Measurements from ENCODE around the gene ATAD2B. TPM values are rescaled to one million over a fixed set of nuclear protein-coding genes. Genes with fewer than 3 reads are reported as not detected.

ATAD2B gene
- total and polyA plus RNA-seq, 2 donors (not counting 1 experiment from before 2014, with no cell fraction given): 3.6 to 11.4 TPM

GRCh38 chr2:23793476-23793875 lies 133.4 kb downstream of the ATAD2B start:
- no peaks in the 10 kb centered on the region for H3K9me3 ChIP-seq (ENCODE audit: control insufficient read depth, insufficient read depth, low read depth, low read length)
- TF ChIP-seq, protein P1, sequence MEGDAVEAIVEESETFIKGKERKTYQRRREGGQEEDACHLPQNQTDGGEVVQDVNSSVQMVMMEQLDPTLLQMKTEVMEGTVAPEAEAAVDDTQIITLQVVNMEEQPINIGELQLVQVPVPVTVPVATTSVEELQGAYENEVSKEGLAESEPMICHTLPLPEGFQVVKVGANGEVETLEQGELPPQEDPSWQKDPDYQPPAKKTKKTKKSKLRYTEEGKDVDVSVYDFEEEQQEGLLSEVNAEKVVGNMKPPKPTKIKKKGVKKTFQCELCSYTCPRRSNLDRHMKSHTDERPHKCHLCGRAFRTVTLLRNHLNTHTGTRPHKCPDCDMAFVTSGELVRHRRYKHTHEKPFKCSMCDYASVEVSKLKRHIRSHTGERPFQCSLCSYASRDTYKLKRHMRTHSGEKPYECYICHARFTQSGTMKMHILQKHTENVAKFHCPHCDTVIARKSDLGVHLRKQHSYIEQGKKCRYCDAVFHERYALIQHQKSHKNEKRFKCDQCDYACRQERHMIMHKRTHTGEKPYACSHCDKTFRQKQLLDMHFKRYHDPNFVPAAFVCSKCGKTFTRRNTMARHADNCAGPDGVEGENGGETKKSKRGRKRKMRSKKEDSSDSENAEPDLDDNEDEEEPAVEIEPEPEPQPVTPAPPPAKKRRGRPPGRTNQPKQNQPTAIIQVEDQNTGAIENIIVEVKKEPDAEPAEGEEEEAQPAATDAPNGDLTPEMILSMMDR (conservative IDR thresholded peaks at IDR 0.05 in 1 of 2, IDR thresholded peaks at IDR 0.05 in 1 of 2; ENCODE audit: low read depth in 1 of 2, low read length in 2 of 2): no peak
- TF ChIP-seq EZH2 (IDR thresholded peaks at IDR 0.05; ENCODE audit: low read length, missing control alignments): no peak
- H3K27me3 ChIP-seq (ENCODE audit: control insufficient read depth, insufficient read depth, low read length): no peaks in the 10 kb centered on the region
- H3K36me3 ChIP-seq (ENCODE audit: control insufficient read depth, insufficient read depth, low read length): no peaks in the 10 kb centered on the region
- no peak overlapping the region for H3K4me3 ChIP-seq (replicated peaks in 1 of 4; ENCODE audit: control extremely low read depth in 1 of 4, insufficient read depth in 1 of 4, low read depth in 3 of 4, low read length in 4 of 4)
- H3K9ac ChIP-seq (ENCODE audit: insufficient read depth, low read length): no peak overlapping the region
- no peak for DNase-seq (ENCODE audit: low read depth in 2 of 2)
- H3K79me2 ChIP-seq (ENCODE audit: control insufficient read depth, insufficient read depth, low read length): no peaks in the 10 kb centered on the region
- no peak overlapping the region for H3K27ac ChIP-seq (ENCODE audit: insufficient read depth, low read length)
- no peak overlapping the region for H3K4me2 ChIP-seq (ENCODE audit: extremely low read depth, insufficient read depth, low read length)
- H4K20me1 ChIP-seq (ENCODE audit: control insufficient read depth, extremely low read depth, insufficient read depth, low read length): peaks cover 2% of the 10 kb centered on the region
- no peak overlapping the region for H2AFZ ChIP-seq (ENCODE audit: low read length)
- H3K4me1 ChIP-seq (ENCODE audit: control insufficient read depth, extremely low read depth, insufficient read depth, low read length): peaks cover 8% of the 10 kb centered on the region

- Histone ChIP-seq H2AFZ (ENCODE audit: low read length) (no peak overlapping the region), H4K20me1 (ENCODE audit: control insufficient read depth, extremely low read depth, insufficient read depth, low read length) (peaks cover 2% of the 10 kb centered on the region), H3K27me3 (ENCODE audit: control insufficient read depth, insufficient read depth, low read length) (no peaks in the 10 kb centered on the region), H3K4me3 (replicated peaks in 1 of 4; ENCODE audit: control extremely low read depth in 1 of 4, insufficient read depth in 1 of 4, low read depth in 3 of 4, low read length in 4 of 4) (no peak overlapping the region), H3K36me3 (ENCODE audit: control insufficient read depth, insufficient read depth, low read length) (no peaks in the 10 kb centered on the region), H3K79me2 (ENCODE audit: control insufficient read depth, insufficient read depth, low read length) (no peaks in the 10 kb centered on the region), H3K27ac (ENCODE audit: insufficient read depth, low read length) (peak overlapping the region; percentile 49), H3K4me2 (ENCODE audit: extremely low read depth, insufficient read depth, low read length) (peak overlapping the region; percentile 29), H3K9me3 (ENCODE audit: control insufficient read depth, insufficient read depth, low read depth, low read length) (no peaks in the 10 kb centered on the region), H3K4me1 (ENCODE audit: control insufficient read depth, extremely low read depth, insufficient read depth, low read length) (peaks cover 8% of the 10 kb centered on the region), H3K9ac (ENCODE audit: insufficient read depth, low read length) (no peak overlapping the region)
- TF ChIP-seq, protein P1 (conservative IDR thresholded peaks at IDR 0.05 in 1 of 2, IDR thresholded peaks at IDR 0.05 in 1 of 2; ENCODE audit: low read depth in 1 of 2, low read length in 2 of 2): no peak
- no peak for TF ChIP-seq EZH2 (IDR thresholded peaks at IDR 0.05; ENCODE audit: low read length, missing control alignments)
- peak; percentile 79 to 96 for DNase-seq (ENCODE audit: low read depth in 2 of 2)
Observed at GRCh38 chr2:23791030-23791429, 135.9 kb downstream of the ATAD2B start.

- H3K9ac ChIP-seq (ENCODE audit: insufficient read depth, low read length): no peak overlapping the region
- H4K20me1 ChIP-seq (ENCODE audit: control insufficient read depth, extremely low read depth, insufficient read depth, low read length): peaks cover 2% of the 10 kb centered on the region
- H3K9me3 ChIP-seq (ENCODE audit: control insufficient read depth, insufficient read depth, low read depth, low read length): no peaks in the 10 kb centered on the region
- no peaks in the 10 kb centered on the region for H3K79me2 ChIP-seq (ENCODE audit: control insufficient read depth, insufficient read depth, low read length)
- no peak overlapping the region for H2AFZ ChIP-seq (ENCODE audit: low read length)
- H3K36me3 ChIP-seq (ENCODE audit: control insufficient read depth, insufficient read depth, low read length): no peaks in the 10 kb centered on the region
- DNase-seq (ENCODE audit: low read depth in 2 of 2): peak in 1 of 2 donors; percentile 12
- TF ChIP-seq, protein P1 (conservative IDR thresholded peaks at IDR 0.05 in 1 of 2, IDR thresholded peaks at IDR 0.05 in 1 of 2; ENCODE audit: low read depth in 1 of 2, low read length in 2 of 2): no peak
- no peak for TF ChIP-seq EZH2 (IDR thresholded peaks at IDR 0.05; ENCODE audit: low read length, missing control alignments)
- H3K27ac ChIP-seq (ENCODE audit: insufficient read depth, low read length): no peak overlapping the region
- H3K4me2 ChIP-seq (ENCODE audit: extremely low read depth, insufficient read depth, low read length): no peak overlapping the region
- no peak overlapping the region for H3K4me3 ChIP-seq (replicated peaks in 1 of 4; ENCODE audit: control extremely low read depth in 1 of 4, insufficient read depth in 1 of 4, low read depth in 3 of 4, low read length in 4 of 4)
- no peaks in the 10 kb centered on the region for H3K27me3 ChIP-seq (ENCODE audit: control insufficient read depth, insufficient read depth, low read length)
- peaks cover 8% of the 10 kb centered on the region for H3K4me1 ChIP-seq (ENCODE audit: control insufficient read depth, extremely low read depth, insufficient read depth, low read length)
Observed at GRCh38 chr2:23789012-23789411, 137.9 kb downstream of the ATAD2B start.

All from fibroblast of lung (primary cell).